HG02970 (cell line): ENCODE data around the gene AKAP12.

Experiments used
- ATAC-seq: cut with Tn5 transposase; IDR thresholded peaks from one replicate; pipeline ENCODE4 v1.9.1; 2021; ENCODE audit warnings: mild to moderate bottlenecking, moderate library complexity, moderate number of reproducible peaks; ENCODE audit not compliant: unreplicated experiment, low FRiP score

Gene AKAP12

GRCh38 chr6:151239603-151240035 lies at the start of gene AKAP12:
Gene AKAP12 (plus strand): TSS chr6:151239967. CDS start chr6:151240563, 596 bp downstream.
- no peak for ATAC-seq

GRCh38 chr6:151191527-151191926 lies 48.2 kb upstream of the AKAP12 start:
- no peak for ATAC-seq

- ATAC-seq = no peak
These were observed 43.2 kb upstream of the AKAP12 start for GRCh38 chr6:151196555-151196954.

GRCh38 chr6:151197556-151197955 lies 42.2 kb upstream of the AKAP12 start:
- no peak for ATAC-seq

- no peak for ATAC-seq
These were observed 39.8 kb upstream of the AKAP12 start for GRCh38 chr6:151199991-151200390.

GRCh38 chr6:151205721-151206600 lies 33.8 kb upstream of the AKAP12 start:
- no peak for ATAC-seq

- no peak for ATAC-seq
These were observed 32.1 kb upstream of the AKAP12 start for GRCh38 chr6:151207674-151208073.

- no peak for ATAC-seq
These were observed 30.5 kb upstream of the AKAP12 start for GRCh38 chr6:151209071-151209831.

- ATAC-seq = no peak
These were observed 28.7 kb upstream of the AKAP12 start for GRCh38 chr6:151211075-151211474.

GRCh38 chr6:151213352-151213751 lies 26.4 kb upstream of the AKAP12 start:
- ATAC-seq = no peak

GRCh38 chr6:151215999-151216398 lies 23.8 kb upstream of the AKAP12 start:
- ATAC-seq = no peak

GRCh38 chr6:151216804-151217203 lies 23.0 kb upstream of the AKAP12 start:
- no peak for ATAC-seq

- no peak for ATAC-seq
These were observed 20.6 kb upstream of the AKAP12 start for GRCh38 chr6:151219192-151219591.

GRCh38 chr6:151224076-151224475 lies 15.7 kb upstream of the AKAP12 start:
- no peak for ATAC-seq

- ATAC-seq = no peak
These were observed 13.8 kb upstream of the AKAP12 start for GRCh38 chr6:151225919-151226318.

GRCh38 chr6:151228788-151229400 lies 10.9 kb upstream of the AKAP12 start:
- no peak for ATAC-seq

GRCh38 chr6:151229401-151230276 lies 10.1 kb upstream of the AKAP12 start:
- no peak for ATAC-seq

- no peak for ATAC-seq
These were observed 9.5 kb upstream of the AKAP12 start for GRCh38 chr6:151230277-151230577.

- no peak for ATAC-seq
These were observed 6.9 kb upstream of the AKAP12 start for GRCh38 chr6:151232899-151233298.

GRCh38 chr6:151233731-151234130 lies 6.0 kb upstream of the AKAP12 start:
- no peak for ATAC-seq
